Activated B cell treated with CpG ODN at 0.5 μM for 24 hours (primary cell): Measurements from ENCODE around the gene NEGR1. TPM values are rescaled to one million over a fixed set of nuclear protein-coding genes. Genes with fewer than 3 reads are reported as not detected.

Source experiments
- ATAC-seq: fragments of 200-7000 bp; cut with Tn5 transposase; one replicate; pipeline ENCODE4 v1.10.0; 2021; ENCODE audit warnings: low read depth, mild to moderate bottlenecking, moderate library complexity
- CTCF ChIA-PET: fragments of 350-600 bp; sonication (Branson Sonifier 250); formaldehyde crosslinking; loops from one replicate; lab custom pipeline; 2021; ENCODE audit warnings: antibody characterized with exemption; lab: Charles Lee
- POLR2A ChIA-PET: fragments of 350-600 bp; sonication (Branson Sonifier 250); formaldehyde crosslinking; loops from one replicate; lab custom pipeline; 2021; ENCODE audit warnings: antibody characterized with exemption; lab: Charles Lee
- DNase-seq: peaks from one replicate; pipeline ENCODE4 v3.0.0; 2022
- H3K27ac Mint-ChIP-seq: one replicate; pipeline ENCODE4 v1.8.0; 2020; ENCODE audit warnings: mixed read lengths
- H3K27me3 Mint-ChIP-seq: one replicate; pipeline ENCODE4 v1.8.0; 2021; ENCODE audit warnings: mixed read lengths
- H3K36me3 Mint-ChIP-seq: one replicate; pipeline ENCODE4 v1.8.0; 2021; ENCODE audit warnings: low read depth, mixed read lengths
- H3K4me1 Mint-ChIP-seq: one replicate; pipeline ENCODE4 v1.8.0; 2021; ENCODE audit warnings: mixed read lengths
- H3K4me3 Mint-ChIP-seq: one replicate; pipeline ENCODE4 v1.8.0; 2020; ENCODE audit warnings: mild to moderate bottlenecking, mixed read lengths
- H3K9me3 Mint-ChIP-seq: one replicate; pipeline ENCODE4 v1.8.0; 2020; ENCODE audit warnings: mixed read lengths
- intact Hi-C: fragments of 100-400 bp; cut with micrococcal nuclease; formaldehyde crosslinking; loops from one replicate; pipeline ENCODE4 v1.15.1; 2024
- total RNA-seq: library from RNA; stranded (reverse); gene quantifications from 2 replicates; pipeline ENCODE4 v1.2.3, GENCODE V29; 2022
- TF ChIP-seq, protein P1 (sequence below): fragments of 200-600 bp; IDR thresholded peaks from one replicate; pipeline ENCODE4 v1.8.0; 2022; ENCODE audit warnings: antibody characterized with exemption, mild to moderate bottlenecking

Gene NEGR1
- total RNA-seq, 1 donor from 2014 or later, result not detected

DNA sequence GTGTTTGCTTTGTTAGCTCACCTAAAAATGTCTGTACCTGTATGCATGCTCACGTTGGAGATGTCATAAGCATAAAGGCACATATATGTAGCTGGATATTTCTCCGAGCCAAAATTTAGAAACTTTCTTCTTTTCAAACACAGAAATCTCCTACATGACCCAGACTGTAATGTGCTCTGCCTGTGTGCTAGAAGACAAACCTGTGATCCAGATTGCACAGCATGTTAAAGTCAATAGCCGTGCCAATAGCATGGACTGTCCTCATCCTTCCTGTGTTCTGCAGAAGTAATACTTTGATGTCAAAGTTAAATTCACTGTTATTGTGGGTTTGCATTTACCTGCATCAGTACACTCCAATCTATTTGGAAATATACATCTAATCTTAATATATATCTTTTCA is 855.3 kb downstream of the NEGR1 start:
- Mint-ChIP-seq H3K4me3 (no peak overlapping the region), H3K9me3 (no peaks in the 10 kb centered on the region), H3K27me3 (no peaks in the 10 kb centered on the region), H3K36me3 (no peaks in the 10 kb centered on the region), H3K27ac (no peak overlapping the region), H3K4me1 (no peaks in the 10 kb centered on the region)
- ChIA-PET CTCF (no interaction called here), POLR2A (no interaction called here)
- ATAC-seq (no peak), DNase-seq (no peak)
- TF ChIP-seq, protein P1, sequence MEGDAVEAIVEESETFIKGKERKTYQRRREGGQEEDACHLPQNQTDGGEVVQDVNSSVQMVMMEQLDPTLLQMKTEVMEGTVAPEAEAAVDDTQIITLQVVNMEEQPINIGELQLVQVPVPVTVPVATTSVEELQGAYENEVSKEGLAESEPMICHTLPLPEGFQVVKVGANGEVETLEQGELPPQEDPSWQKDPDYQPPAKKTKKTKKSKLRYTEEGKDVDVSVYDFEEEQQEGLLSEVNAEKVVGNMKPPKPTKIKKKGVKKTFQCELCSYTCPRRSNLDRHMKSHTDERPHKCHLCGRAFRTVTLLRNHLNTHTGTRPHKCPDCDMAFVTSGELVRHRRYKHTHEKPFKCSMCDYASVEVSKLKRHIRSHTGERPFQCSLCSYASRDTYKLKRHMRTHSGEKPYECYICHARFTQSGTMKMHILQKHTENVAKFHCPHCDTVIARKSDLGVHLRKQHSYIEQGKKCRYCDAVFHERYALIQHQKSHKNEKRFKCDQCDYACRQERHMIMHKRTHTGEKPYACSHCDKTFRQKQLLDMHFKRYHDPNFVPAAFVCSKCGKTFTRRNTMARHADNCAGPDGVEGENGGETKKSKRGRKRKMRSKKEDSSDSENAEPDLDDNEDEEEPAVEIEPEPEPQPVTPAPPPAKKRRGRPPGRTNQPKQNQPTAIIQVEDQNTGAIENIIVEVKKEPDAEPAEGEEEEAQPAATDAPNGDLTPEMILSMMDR, result no peak
- intact Hi-C loops, result no loop called here

DNA sequence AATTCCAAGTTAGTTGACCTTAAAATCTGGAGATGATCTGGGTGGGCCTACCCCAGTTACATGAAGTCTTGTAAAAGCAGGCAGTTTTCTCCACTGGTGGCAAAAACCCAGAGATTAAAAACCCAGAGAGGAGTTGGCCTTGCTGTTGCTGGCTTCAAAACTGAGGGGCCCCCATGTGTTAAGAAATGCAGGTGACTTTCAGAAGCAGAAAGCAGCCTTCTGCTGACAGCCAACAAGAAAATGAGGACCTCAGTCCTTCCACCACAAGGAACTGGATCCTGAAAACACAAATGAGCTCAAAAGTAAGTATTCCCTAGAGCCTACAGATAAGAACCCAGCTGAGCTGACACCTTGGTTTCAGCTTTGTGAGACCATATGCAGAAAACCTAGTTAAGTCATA is 857.8 kb downstream of the NEGR1 start:
- no peaks in the 10 kb centered on the region for H3K4me1 Mint-ChIP-seq
- DNase-seq (no peak), ATAC-seq (no peak)
- no peaks in the 10 kb centered on the region for H3K9me3 Mint-ChIP-seq
- TF ChIP-seq, protein P1, result no peak
- POLR2A ChIA-PET, result no interaction called here
- CTCF ChIA-PET, result no interaction called here
- H3K27me3 Mint-ChIP-seq, result no peaks in the 10 kb centered on the region
- intact Hi-C loops, result no loop called here
- no peaks in the 10 kb centered on the region for H3K36me3 Mint-ChIP-seq
- no peak overlapping the region for H3K27ac Mint-ChIP-seq
- no peak overlapping the region for H3K4me3 Mint-ChIP-seq

DNA sequence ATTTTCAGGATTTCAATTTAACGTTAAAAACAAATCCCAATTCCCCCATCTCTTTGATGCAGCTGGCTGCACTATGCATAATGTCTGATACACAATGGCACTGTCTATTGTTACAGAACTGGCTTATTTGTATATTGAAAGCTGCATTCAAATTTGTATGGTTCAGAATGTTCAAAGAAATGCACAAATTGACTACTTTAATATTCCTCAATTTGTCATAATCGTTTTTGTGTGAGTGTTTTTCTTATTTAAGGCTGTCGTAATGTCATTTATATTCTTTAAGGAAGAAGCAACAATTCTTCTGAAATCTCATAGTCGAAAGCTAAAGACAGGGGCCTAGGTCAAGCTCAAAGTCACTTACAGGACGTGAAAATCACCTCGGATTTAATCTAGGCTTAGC is 860.1 kb downstream of the NEGR1 start:
- DNase-seq, result no peak
- no peaks in the 10 kb centered on the region for H3K36me3 Mint-ChIP-seq
- H3K27ac Mint-ChIP-seq, result no peak overlapping the region
- ChIA-PET POLR2A (no interaction called here), CTCF (no interaction called here)
- no peaks in the 10 kb centered on the region for H3K9me3 Mint-ChIP-seq
- TF ChIP-seq, protein P1, result no peak
- no peak overlapping the region for H3K4me3 Mint-ChIP-seq
- intact Hi-C loops, result no loop called here
- H3K27me3 Mint-ChIP-seq, result no peaks in the 10 kb centered on the region
- ATAC-seq, result no peak
- H3K4me1 Mint-ChIP-seq, result no peaks in the 10 kb centered on the region

DNA sequence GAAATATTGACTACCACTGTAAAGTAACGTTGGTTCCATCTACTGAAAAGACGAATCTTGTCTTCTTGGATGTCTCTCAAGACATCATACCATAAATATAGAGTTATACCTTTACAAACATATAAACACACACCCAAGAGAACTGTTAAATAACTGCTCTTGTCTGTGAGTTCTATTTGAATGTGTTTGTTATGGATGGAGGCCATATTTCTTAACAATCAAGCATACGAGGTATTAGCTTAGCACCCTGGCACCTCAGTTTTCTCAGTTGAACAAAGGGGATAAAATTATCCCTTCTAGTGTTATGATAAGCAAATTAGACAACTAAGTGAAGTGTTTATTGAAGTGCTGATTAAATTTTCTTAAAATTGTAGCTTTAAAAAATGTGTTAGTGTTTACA is 864.9 kb downstream of the NEGR1 start:
- intact Hi-C loops, result no loop called here
- no peaks in the 10 kb centered on the region for H3K9me3 Mint-ChIP-seq
- no peaks in the 10 kb centered on the region for H3K27me3 Mint-ChIP-seq
- H3K4me3 Mint-ChIP-seq, result no peak overlapping the region
- no peaks in the 10 kb centered on the region for H3K4me1 Mint-ChIP-seq
- POLR2A ChIA-PET, result no interaction called here
- no peak for ATAC-seq
- CTCF ChIA-PET, result no interaction called here
- no peak overlapping the region for H3K27ac Mint-ChIP-seq
- DNase-seq, result no peak
- TF ChIP-seq, protein P1, result no peak
- no peaks in the 10 kb centered on the region for H3K36me3 Mint-ChIP-seq

DNA sequence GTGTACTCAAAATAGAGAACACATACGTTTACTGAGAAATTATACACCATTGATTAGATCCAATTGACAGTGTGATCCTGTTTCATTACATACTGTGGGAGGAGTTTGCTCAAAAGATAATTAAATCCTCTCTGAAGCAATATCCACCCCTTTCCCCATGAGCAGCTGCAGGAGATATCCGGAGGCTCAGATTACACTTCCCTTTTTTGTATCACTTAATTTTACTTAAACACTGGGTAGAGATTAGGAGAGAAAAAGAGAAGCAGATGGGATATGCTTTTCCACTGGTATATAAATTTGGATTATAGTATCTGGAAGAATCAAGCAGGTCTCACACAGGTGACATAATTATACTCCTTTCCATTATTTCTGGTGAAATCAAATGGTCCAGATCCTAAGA is 868.2 kb downstream of the NEGR1 start:
- intact Hi-C loops, result no loop called here
- H3K27me3 Mint-ChIP-seq, result no peaks in the 10 kb centered on the region
- H3K9me3 Mint-ChIP-seq, result no peaks in the 10 kb centered on the region
- no peak overlapping the region for H3K4me3 Mint-ChIP-seq
- H3K27ac Mint-ChIP-seq, result no peak overlapping the region
- TF ChIP-seq, protein P1, result no peak
- DNase-seq, result no peak
- POLR2A ChIA-PET, result no interaction called here
- no peaks in the 10 kb centered on the region for H3K4me1 Mint-ChIP-seq
- ATAC-seq, result no peak
- no peaks in the 10 kb centered on the region for H3K36me3 Mint-ChIP-seq
- CTCF ChIA-PET, result no interaction called here
